WTC11 (cell line): ENCODE measurements around the gene LNX1. TPM values are rescaled to one million over a fixed set of nuclear protein-coding genes. Genes with fewer than 3 reads are reported as not detected.

ENCODE experiments used
- ATAC-seq: fragments of 200-7000 bp; cut with Tn5 transposase; 2 replicates; pipeline ENCODE4 v1.10.0; 2021; ENCODE audit warnings: mild to moderate bottlenecking, moderate library complexity
- CTCF ChIA-PET: fragments of 300-600 bp; sonication (Branson Sonifier 250); formaldehyde crosslinking; loops from one replicate; lab custom pipeline; 2021; ENCODE audit warnings: antibody characterized with exemption; lab: Charles Lee
- POLR2A ChIA-PET: fragments of 350-600 bp; sonication (Branson Sonifier 250); formaldehyde crosslinking; loops from one replicate; lab custom pipeline; 2021; ENCODE audit warnings: antibody characterized with exemption; lab: Charles Lee
- DNase-seq: peaks from one replicate; pipeline ENCODE4 v3.0.0; 2021; ENCODE audit warnings: low spot score
- H3K27ac Mint-ChIP-seq: 2 replicates; pipeline ENCODE4 v1.8.0; 2021; ENCODE audit warnings: mixed read lengths
- H3K27me3 Mint-ChIP-seq: 2 replicates; pipeline ENCODE4 v1.8.0; 2021; ENCODE audit warnings: low read depth, mild to moderate bottlenecking, moderate library complexity, mixed read lengths
- H3K36me3 Mint-ChIP-seq: 2 replicates; pipeline ENCODE4 v1.8.0; 2021; ENCODE audit warnings: mixed read lengths
- H3K4me1 Mint-ChIP-seq: 2 replicates; pipeline ENCODE4 v1.8.0; 2022; ENCODE audit warnings: mixed read lengths
- H3K4me3 Mint-ChIP-seq: 2 replicates; pipeline ENCODE4 v1.8.0; 2021; ENCODE audit warnings: mild to moderate bottlenecking, moderate library complexity, mixed read lengths
- H3K9me3 Mint-ChIP-seq: 2 replicates; pipeline ENCODE4 v1.8.0; 2021; ENCODE audit warnings: mixed read lengths
- CBFB ChIP-seq: sonication (generic); formaldehyde crosslinking; IDR thresholded peaks from 2 replicates; pipeline ENCODE4 v1.8.1; 2022; ENCODE audit warnings: mild to moderate bottlenecking, low read depth, missing genetic modification reagents
- CREM ChIP-seq: sonication (generic); formaldehyde crosslinking; IDR thresholded peaks from 2 replicates; pipeline ENCODE4 v1.8.1; 2022; ENCODE audit warnings: mild to moderate bottlenecking, missing genetic modification reagents, moderate library complexity
- ELF4 ChIP-seq: sonication (generic); formaldehyde crosslinking; IDR thresholded peaks from 2 replicates; pipeline ENCODE4 v1.8.1; 2022; ENCODE audit warnings: low read depth, mild to moderate bottlenecking, moderate library complexity, missing genetic modification reagents
- FOXP4 ChIP-seq: sonication (generic); formaldehyde crosslinking; IDR thresholded peaks from 2 replicates; pipeline ENCODE4 v1.8.0; 2022; ENCODE audit warnings: mild to moderate bottlenecking, missing genetic modification reagents
- HMGXB4 ChIP-seq: sonication (generic); formaldehyde crosslinking; IDR thresholded peaks from 2 replicates; pipeline ENCODE4 v1.8.1; 2023; ENCODE audit warnings: mild to moderate bottlenecking, moderate library complexity, missing genetic modification reagents
- KAT7 ChIP-seq: sonication (generic); formaldehyde crosslinking; IDR thresholded peaks from 2 replicates; pipeline ENCODE4 v1.8.1; 2023; ENCODE audit warnings: missing genetic modification reagents, mild to moderate bottlenecking, borderline replicate concordance
- MYBL2 ChIP-seq: sonication (generic); formaldehyde crosslinking; IDR thresholded peaks from 2 replicates; pipeline ENCODE4 v1.8.1; 2023; ENCODE audit warnings: mild to moderate bottlenecking, moderate library complexity, missing genetic modification reagents
- PRDM15 ChIP-seq: sonication (generic); formaldehyde crosslinking; IDR thresholded peaks from 2 replicates; pipeline ENCODE4 v1.8.0; 2022; ENCODE audit warnings: missing genetic modification reagents
- PRRX2 ChIP-seq: fragments of 250-450 bp; sonication (Bioruptor Pico); IDR thresholded peaks from 2 replicates; pipeline ENCODE4 v1.8.0; 2021; ENCODE audit warnings: mild to moderate bottlenecking
- SMAD3 ChIP-seq: sonication (generic); formaldehyde crosslinking; IDR thresholded peaks from 2 replicates; pipeline ENCODE4 v1.8.0; 2022; ENCODE audit warnings: missing genetic modification reagents, mild to moderate bottlenecking, borderline replicate concordance
- SOX15 ChIP-seq: fragments of 250-450 bp; sonication (Bioruptor Pico); IDR thresholded peaks from 2 replicates; pipeline ENCODE4 v1.9.0; 2021; ENCODE audit warnings: mild to moderate bottlenecking
- STAT6 ChIP-seq: sonication (generic); formaldehyde crosslinking; conservative IDR thresholded peaks from 2 replicates; pipeline ENCODE4 v1.8.1; 2023; ENCODE audit warnings: mild to moderate bottlenecking, low read depth, missing genetic modification reagents, moderate library complexity
- TEAD1 ChIP-seq: sonication (generic); formaldehyde crosslinking; IDR thresholded peaks from 2 replicates; pipeline ENCODE4 v1.8.0; 2022; ENCODE audit warnings: mild to moderate bottlenecking, missing genetic modification reagents
- ZNF121 ChIP-seq: sonication (generic); formaldehyde crosslinking; IDR thresholded peaks from 2 replicates; pipeline ENCODE4 v1.8.0; 2023; ENCODE audit warnings: missing genetic modification reagents
- ZNF219 ChIP-seq: sonication (generic); formaldehyde crosslinking; IDR thresholded peaks from 2 replicates; pipeline ENCODE4 v1.8.0; 2023; ENCODE audit warnings: missing genetic modification reagents, mild to moderate bottlenecking, borderline replicate concordance
- ZNF532 ChIP-seq: fragments of 250-450 bp; sonication (Bioruptor Pico); IDR thresholded peaks from 2 replicates; pipeline ENCODE4 v1.9.0; 2021; ENCODE audit warnings: mild to moderate bottlenecking, borderline replicate concordance
- ZSCAN18 ChIP-seq: fragments of 250-450 bp; sonication (Bioruptor Pico); IDR thresholded peaks from 2 replicates; pipeline ENCODE4 v2.1.2; 2022; ENCODE audit warnings: mild to moderate bottlenecking, moderate library complexity
- total RNA-seq: library from RNA; stranded (reverse); gene quantifications from 3 replicates; pipeline ENCODE4 v1.2.3, GENCODE V29; 2021
- TF ChIP-seq, protein P1 (sequence below): fragments of 250-450 bp; sonication (Bioruptor Pico); IDR thresholded peaks from 2 replicates; pipeline ENCODE4 v1.9.0; 2021; ENCODE audit warnings: moderate library complexity, mild to moderate bottlenecking, inconsistent platforms, borderline replicate concordance
- TF ChIP-seq, protein P2 (sequence below): sonication (generic); formaldehyde crosslinking; IDR thresholded peaks from 2 replicates; pipeline ENCODE4 v1.8.0; 2022; ENCODE audit warnings: mild to moderate bottlenecking, missing genetic modification reagents

Gene LNX1
- total RNA-seq, 1 experiment from 2014 or later, result 5.9 TPM

GRCh38 chr4:53579826-53580225, 11.5 kb downstream of the LNX1 start (continued):
- TF ChIP-seq, protein P1, sequence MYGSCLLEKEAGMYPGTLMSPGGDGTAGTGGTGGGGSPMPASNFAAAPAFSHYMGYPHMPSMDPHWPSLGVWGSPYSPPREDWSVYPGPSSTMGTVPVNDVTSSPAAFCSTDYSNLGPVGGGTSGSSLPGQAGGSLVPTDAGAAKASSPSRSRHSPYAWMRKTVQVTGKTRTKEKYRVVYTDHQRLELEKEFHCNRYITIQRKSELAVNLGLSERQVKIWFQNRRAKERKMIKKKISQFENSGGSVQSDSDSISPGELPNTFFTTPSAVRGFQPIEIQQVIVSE (CRISPR knock-in tag), result no peak
- no peak for TF ChIP-seq SOX15
- no peak for TF ChIP-seq PRRX2 (CRISPR knock-in tag)
- TF ChIP-seq ZNF121 (CRISPR knock-in tag), result no peak
- no peak for TF ChIP-seq CREM
- TF ChIP-seq SMAD3, result no peak
- no peak for TF ChIP-seq MYBL2
- no peak for TF ChIP-seq PRDM15 (CRISPR knock-in tag)
- TF ChIP-seq HMGXB4 (CRISPR knock-in tag), result no peak

GRCh38 chr4:53576676-53577372, 14.5 kb downstream of the LNX1 start:
- Mint-ChIP-seq H3K9me3 (peaks cover 6% of the 10 kb centered on the region), H3K4me3 (no peak overlapping the region), H3K27me3 (no peaks in the 10 kb centered on the region), H3K4me1 (peaks cover 7% of the 10 kb centered on the region), H3K36me3 (peaks cover 1% of the 10 kb centered on the region; the same call in 1 of the 2 replicates), H3K27ac (no peak overlapping the region)
- CTCF ChIA-PET, result no interaction called here
- POLR2A ChIA-PET, result no interaction called here
- DNase-seq (no peak), ATAC-seq (no peak)
- TF ChIP-seq ZNF532 (CRISPR knock-in tag) (no peak), ELF4 (CRISPR knock-in tag) (no peak), KAT7 (no peak), FOXP4 (no peak), ZSCAN18 (CRISPR knock-in tag) (no peak), CBFB (CRISPR knock-in tag) (no peak), TEAD1 (CRISPR knock-in tag) (no peak), ZNF219 (CRISPR knock-in tag) (no peak), STAT6 (no peak)
- TF ChIP-seq, protein P2, sequence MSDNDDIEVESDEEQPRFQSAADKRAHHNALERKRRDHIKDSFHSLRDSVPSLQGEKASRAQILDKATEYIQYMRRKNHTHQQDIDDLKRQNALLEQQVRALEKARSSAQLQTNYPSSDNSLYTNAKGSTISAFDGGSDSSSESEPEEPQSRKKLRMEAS, result no peak
